ENCODE data around the gene FIGLA. TPM values are rescaled to one million over a fixed set of nuclear protein-coding genes. Genes with fewer than 3 reads are reported as not detected.

The FIGLA gene
- total RNA-seq, 1 experiment from 2014 or later = not detected

DNA sequence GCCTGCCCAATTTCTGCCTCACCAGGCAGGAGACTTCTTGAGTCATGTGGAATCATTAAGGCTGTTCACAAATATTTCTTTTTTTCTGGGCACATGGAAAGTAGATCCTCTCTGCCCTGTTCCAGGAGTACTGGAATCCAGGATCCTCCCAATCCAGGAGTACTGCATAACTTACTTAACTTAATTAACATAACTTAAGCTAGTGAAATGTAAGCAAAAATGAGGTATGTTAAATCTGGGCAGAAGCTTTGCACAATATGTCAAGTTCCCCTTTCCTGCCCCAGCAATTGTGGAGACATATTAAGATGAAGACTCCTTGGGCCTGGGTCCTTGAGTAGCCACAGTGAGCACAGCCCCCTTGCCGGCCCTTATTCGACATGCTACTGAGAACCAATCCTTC is 41.9 kb upstream of the FIGLA start:
- POLR2A ChIA-PET (ENCODE audit: low non-redundant PET) = no interaction called here
- H3K4me1 ChIP-seq (ENCODE audit: insufficient read depth, low read length, poor library complexity, severe bottlenecking) = peaks cover 3% of the 10 kb centered on the region
- BruUV-seq (replicated peaks) = no TSS peak
- H3K27me3 ChIP-seq (replicated peaks; ENCODE audit: insufficient read depth, low read depth, low read length, poor library complexity) = no peaks in the 10 kb centered on the region
- no peaks in the 10 kb centered on the region for H3K36me3 ChIP-seq (ENCODE audit: insufficient read depth, low read length, poor library complexity, severe bottlenecking)
- H3K27ac ChIP-seq (ENCODE audit: low read depth, low read length, poor library complexity, severe bottlenecking) = no peak overlapping the region
- CTCF ChIA-PET = no interaction called here
- TF ChIP-seq EZH2 (IDR thresholded peaks at IDR 0.05; ENCODE audit: borderline replicate concordance, low read depth, low read length, poor library complexity, severe bottlenecking) = no peak
- TF ChIP-seq, protein P1, sequence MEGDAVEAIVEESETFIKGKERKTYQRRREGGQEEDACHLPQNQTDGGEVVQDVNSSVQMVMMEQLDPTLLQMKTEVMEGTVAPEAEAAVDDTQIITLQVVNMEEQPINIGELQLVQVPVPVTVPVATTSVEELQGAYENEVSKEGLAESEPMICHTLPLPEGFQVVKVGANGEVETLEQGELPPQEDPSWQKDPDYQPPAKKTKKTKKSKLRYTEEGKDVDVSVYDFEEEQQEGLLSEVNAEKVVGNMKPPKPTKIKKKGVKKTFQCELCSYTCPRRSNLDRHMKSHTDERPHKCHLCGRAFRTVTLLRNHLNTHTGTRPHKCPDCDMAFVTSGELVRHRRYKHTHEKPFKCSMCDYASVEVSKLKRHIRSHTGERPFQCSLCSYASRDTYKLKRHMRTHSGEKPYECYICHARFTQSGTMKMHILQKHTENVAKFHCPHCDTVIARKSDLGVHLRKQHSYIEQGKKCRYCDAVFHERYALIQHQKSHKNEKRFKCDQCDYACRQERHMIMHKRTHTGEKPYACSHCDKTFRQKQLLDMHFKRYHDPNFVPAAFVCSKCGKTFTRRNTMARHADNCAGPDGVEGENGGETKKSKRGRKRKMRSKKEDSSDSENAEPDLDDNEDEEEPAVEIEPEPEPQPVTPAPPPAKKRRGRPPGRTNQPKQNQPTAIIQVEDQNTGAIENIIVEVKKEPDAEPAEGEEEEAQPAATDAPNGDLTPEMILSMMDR (conservative IDR thresholded peaks at IDR 0.05; ENCODE audit: low read depth, low read length) = no peak
- intact Hi-C loops (cut with micrococcal nuclease; ENCODE audit: unreplicated experiment) = no loop called here
- no peak for DNase-seq (ENCODE audit: low spot score)
- H3K9me3 ChIP-seq (ENCODE audit: low read depth, low read length, poor library complexity, severe bottlenecking) = no peaks in the 10 kb centered on the region
- no peak overlapping the region for H3K4me3 ChIP-seq (ENCODE audit: low read depth, low read length, poor library complexity, severe bottlenecking)

GRCh38 chr2:70831861-70832260 is 41.4 kb upstream of the FIGLA start:
- intact Hi-C loops (cut with micrococcal nuclease; ENCODE audit: unreplicated experiment) = no loop called here
- ChIA-PET POLR2A (ENCODE audit: low non-redundant PET) (no interaction called here), CTCF (no interaction called here)
- Histone ChIP-seq H3K27ac (ENCODE audit: low read depth, low read length, poor library complexity, severe bottlenecking) (no peak overlapping the region), H3K36me3 (ENCODE audit: insufficient read depth, low read length, poor library complexity, severe bottlenecking) (no peaks in the 10 kb centered on the region), H3K9me3 (ENCODE audit: low read depth, low read length, poor library complexity, severe bottlenecking) (no peaks in the 10 kb centered on the region), H3K27me3 (replicated peaks; ENCODE audit: insufficient read depth, low read depth, low read length, poor library complexity) (no peaks in the 10 kb centered on the region), H3K4me3 (ENCODE audit: low read depth, low read length, poor library complexity, severe bottlenecking) (no peak overlapping the region), H3K4me1 (ENCODE audit: insufficient read depth, low read length, poor library complexity, severe bottlenecking) (peaks cover 5% of the 10 kb centered on the region)
- no TSS peak for BruUV-seq (replicated peaks)
- no peak for DNase-seq (ENCODE audit: low spot score)
- TF ChIP-seq, protein P1 (conservative IDR thresholded peaks at IDR 0.05; ENCODE audit: low read depth, low read length) = no peak
- no peak for TF ChIP-seq EZH2 (IDR thresholded peaks at IDR 0.05; ENCODE audit: borderline replicate concordance, low read depth, low read length, poor library complexity, severe bottlenecking)

DNA sequence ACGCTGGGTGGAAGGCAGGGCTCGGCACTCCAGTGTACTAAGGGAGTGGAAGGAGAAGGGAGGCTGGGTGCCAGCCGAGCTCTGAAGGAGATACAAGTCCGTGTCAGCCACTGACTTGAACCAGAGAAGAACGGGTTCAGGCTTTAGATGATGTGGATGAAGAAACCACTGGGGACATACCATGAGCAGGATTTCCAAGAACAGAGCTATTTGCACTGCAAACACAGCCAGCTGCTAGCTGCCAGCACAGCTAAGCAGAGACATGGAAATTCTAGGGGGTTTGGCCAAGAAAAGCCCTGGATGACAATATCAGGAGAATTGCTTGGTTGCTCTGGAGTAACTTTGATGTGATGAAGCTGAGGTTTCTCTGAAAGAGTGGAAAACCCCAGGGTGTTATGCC is 39.9 kb upstream of the FIGLA start:
- Histone ChIP-seq H3K27me3 (replicated peaks; ENCODE audit: insufficient read depth, low read depth, low read length, poor library complexity) (no peaks in the 10 kb centered on the region), H3K27ac (ENCODE audit: low read depth, low read length, poor library complexity, severe bottlenecking) (no peak overlapping the region), H3K9me3 (ENCODE audit: low read depth, low read length, poor library complexity, severe bottlenecking) (no peaks in the 10 kb centered on the region), H3K4me1 (ENCODE audit: insufficient read depth, low read length, poor library complexity, severe bottlenecking) (peaks cover 5% of the 10 kb centered on the region), H3K4me3 (ENCODE audit: low read depth, low read length, poor library complexity, severe bottlenecking) (no peak overlapping the region), H3K36me3 (ENCODE audit: insufficient read depth, low read length, poor library complexity, severe bottlenecking) (no peaks in the 10 kb centered on the region)
- TF ChIP-seq, protein P1 (conservative IDR thresholded peaks at IDR 0.05; ENCODE audit: low read depth, low read length) = no peak
- no peak for TF ChIP-seq EZH2 (IDR thresholded peaks at IDR 0.05; ENCODE audit: borderline replicate concordance, low read depth, low read length, poor library complexity, severe bottlenecking)
- ChIA-PET CTCF (no interaction called here), POLR2A (ENCODE audit: low non-redundant PET) (no interaction called here)
- BruUV-seq (replicated peaks) = no TSS peak
- no peak for DNase-seq (ENCODE audit: low spot score)
- intact Hi-C loops (cut with micrococcal nuclease; ENCODE audit: unreplicated experiment) = no loop called here

All from A673 (cell line).